ENCODE measurements around the gene ENDOU.

Gene ENDOU

DNA sequence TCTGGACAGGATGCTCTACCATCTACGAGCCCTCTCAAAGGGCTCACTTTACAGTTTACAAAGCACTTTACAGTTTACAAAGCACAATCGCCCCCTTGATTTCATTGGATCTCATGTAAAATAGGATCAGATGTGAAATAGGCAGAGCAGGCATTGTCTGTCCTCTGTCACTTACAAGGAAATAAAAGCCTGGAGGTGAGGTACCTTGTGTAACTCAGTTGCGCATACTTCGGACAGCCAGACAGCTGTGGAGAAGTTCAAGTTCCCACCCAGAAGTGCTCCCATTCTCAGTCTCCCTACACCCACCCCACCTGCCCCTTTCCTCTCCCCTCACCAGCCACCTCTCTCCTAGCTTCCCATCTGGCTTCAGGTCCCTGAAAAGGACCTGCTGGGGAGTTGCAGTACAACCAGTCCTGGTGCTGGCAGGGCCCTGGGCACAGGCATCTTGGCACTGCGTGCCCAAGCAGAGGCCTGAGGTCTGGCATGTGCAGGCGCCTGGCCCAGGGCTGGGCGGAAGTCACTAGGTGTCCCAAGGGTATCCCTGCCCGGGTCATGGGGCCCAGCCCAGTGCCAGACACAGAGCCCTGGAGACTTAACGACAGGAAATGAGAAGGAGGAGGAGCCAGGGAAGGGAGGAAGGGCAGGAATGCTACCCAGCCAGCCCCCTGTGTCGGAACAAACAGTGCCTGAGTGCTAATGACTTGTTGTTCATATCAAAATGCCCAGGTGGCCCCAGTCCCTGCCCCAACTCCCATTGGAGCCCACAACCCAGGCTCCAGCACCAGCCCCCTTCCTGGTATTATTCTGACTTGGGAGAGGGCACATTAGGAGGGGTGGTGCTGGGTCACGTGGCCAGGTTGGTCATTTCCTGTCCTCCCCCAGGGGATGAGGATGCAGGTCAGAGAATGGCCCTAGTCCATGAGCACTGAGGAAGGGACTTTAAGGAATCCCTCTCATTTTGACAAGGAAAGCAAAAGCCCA is 28.0 kb upstream of the ENDOU start:
- DNase-seq (ENCODE audit: extremely low spot score), result no peak
- POLR2A ChIA-PET, result no interaction called here
- CTCF ChIA-PET, result interaction anchor here (1.1 to 14.5 kb wide), 4 partner anchors 12 to 85 kb away, joined by 3 to 448 read pairs (median 198); partner anchors contain the start of gene SLC48A1
- TF ChIP-seq, protein P1, sequence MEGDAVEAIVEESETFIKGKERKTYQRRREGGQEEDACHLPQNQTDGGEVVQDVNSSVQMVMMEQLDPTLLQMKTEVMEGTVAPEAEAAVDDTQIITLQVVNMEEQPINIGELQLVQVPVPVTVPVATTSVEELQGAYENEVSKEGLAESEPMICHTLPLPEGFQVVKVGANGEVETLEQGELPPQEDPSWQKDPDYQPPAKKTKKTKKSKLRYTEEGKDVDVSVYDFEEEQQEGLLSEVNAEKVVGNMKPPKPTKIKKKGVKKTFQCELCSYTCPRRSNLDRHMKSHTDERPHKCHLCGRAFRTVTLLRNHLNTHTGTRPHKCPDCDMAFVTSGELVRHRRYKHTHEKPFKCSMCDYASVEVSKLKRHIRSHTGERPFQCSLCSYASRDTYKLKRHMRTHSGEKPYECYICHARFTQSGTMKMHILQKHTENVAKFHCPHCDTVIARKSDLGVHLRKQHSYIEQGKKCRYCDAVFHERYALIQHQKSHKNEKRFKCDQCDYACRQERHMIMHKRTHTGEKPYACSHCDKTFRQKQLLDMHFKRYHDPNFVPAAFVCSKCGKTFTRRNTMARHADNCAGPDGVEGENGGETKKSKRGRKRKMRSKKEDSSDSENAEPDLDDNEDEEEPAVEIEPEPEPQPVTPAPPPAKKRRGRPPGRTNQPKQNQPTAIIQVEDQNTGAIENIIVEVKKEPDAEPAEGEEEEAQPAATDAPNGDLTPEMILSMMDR (IDR thresholded peaks at IDR 0.05; ENCODE audit: control extremely low read depth, extremely low read depth, low read depth, missing control alignments), result no peak

DNA sequence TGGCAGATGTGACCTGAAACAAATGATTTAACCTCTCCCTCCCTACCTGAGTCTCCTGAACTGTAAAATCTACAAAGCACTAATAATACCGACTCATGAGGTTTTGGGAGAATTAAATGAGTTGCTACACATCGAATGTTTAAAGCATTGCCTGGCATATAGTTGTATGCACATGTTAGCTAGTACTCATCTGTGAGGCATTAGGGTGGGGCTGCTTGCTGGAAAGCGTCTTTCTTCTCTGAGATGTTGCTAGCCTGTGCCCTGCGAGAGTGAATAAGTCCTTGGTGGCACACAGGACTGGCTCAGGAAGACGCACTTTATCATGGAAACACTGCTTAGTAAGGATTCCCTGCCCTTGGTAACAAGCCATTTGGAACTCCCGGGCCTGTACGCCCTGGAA is 27.3 kb upstream of the ENDOU start:
- DNase-seq (ENCODE audit: extremely low spot score), result no peak
- TF ChIP-seq, protein P1 (IDR thresholded peaks at IDR 0.05; ENCODE audit: control extremely low read depth, extremely low read depth, low read depth, missing control alignments), result no peak
- ChIA-PET POLR2A (no interaction called here), CTCF (interaction anchor here (1.1 to 14.5 kb wide), 4 partner anchors 9 to 22 kb away, joined by 3 to 448 read pairs (median 194); partner anchors contain the start of gene SLC48A1)

DNA sequence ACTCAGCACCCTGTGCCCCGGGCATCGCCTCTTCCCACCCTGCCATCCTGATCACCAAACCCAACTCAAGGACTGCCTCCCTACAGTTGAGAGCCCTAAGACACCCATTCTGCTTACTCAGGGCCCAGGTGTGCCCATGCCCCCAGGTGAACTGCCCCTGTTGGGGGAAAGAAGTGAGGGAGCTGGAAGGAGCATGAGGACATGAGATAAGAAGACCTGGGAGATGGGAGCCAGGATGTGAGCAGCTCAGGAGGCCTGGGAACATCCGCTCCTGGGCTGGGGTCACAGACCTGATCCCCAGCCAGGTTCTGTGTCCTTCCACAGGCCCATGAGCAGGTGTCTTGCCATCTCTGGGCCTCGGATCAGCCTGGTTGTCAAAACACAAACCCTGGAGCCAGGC is 26.8 kb upstream of the ENDOU start:
- TF ChIP-seq, protein P1 (IDR thresholded peaks at IDR 0.05; ENCODE audit: control extremely low read depth, extremely low read depth, low read depth, missing control alignments), result no peak
- CTCF ChIA-PET, result interaction anchor here (2.3 to 14.5 kb wide), 3 partner anchors 10 to 22 kb away, joined by 8 to 448 read pairs (median 379); partner anchors contain the start of gene SLC48A1
- POLR2A ChIA-PET, result no interaction called here
- no peak for DNase-seq (ENCODE audit: extremely low spot score)

DNA sequence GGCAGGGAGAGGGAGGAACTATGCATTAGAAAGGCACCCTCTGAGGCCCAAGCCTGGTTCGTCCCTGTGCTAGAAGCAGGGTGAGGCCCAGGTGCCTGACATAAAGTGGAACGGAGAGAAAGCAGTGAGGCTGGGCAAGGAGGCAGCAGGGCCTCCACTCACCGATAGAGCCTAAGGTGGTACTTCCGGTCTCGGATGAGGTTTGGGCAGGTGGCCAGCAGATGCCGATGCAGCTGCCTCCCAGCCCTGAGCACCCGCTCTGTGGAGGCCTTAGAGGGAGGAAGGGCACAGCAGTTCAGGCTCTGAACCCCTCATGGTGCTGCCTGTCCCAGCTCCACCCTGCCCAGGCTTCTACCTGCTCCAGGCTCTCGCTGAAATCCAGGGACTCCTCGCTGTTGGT is 26.3 kb upstream of the ENDOU start:
- TF ChIP-seq, protein P1 (IDR thresholded peaks at IDR 0.05; ENCODE audit: control extremely low read depth, extremely low read depth, low read depth, missing control alignments), result no peak
- ChIA-PET CTCF (interaction anchor here (2.3 to 14.5 kb wide), 3 partner anchors 10 to 23 kb away, joined by 8 to 448 read pairs (median 379); partner anchors contain the start of gene SLC48A1), POLR2A (no interaction called here)
- DNase-seq (ENCODE audit: extremely low spot score), result no peak

DNA sequence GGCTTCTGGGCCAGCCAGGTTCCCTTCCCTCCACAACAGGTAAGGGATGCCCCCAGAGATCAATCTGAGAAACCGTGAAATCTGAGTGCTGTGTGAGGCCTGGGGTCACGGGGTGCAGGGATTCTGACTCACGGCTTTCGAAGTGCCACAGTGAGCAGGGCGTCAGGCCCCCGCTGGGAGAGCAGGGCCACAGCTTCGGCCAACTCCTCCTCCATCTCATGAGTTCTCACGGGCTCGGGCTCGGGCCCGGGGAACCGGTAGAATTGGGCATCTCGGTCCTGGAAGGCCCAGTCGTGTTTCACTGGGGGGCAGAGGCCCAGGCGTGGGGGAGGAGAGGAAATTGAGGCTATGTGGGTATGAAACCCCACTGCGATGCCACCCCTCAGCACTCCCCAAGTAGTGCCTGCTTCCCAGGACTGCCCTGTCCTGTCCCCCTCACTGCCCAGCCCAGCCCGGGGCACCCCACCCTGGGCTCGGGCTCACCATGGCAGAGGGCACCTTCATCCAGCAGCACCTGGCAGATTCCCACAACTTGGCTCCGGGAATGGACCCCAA is 25.7 kb upstream of the ENDOU start:
- no peak for DNase-seq (ENCODE audit: extremely low spot score)
- ChIA-PET POLR2A (no interaction called here), CTCF (interaction anchor here (2.3 to 14.5 kb wide), 3 partner anchors 9 to 23 kb away, joined by 8 to 448 read pairs (median 379); partner anchors contain the start of gene SLC48A1)
- TF ChIP-seq, protein P1 (IDR thresholded peaks at IDR 0.05; ENCODE audit: control extremely low read depth, extremely low read depth, low read depth, missing control alignments), result no peak

DNA sequence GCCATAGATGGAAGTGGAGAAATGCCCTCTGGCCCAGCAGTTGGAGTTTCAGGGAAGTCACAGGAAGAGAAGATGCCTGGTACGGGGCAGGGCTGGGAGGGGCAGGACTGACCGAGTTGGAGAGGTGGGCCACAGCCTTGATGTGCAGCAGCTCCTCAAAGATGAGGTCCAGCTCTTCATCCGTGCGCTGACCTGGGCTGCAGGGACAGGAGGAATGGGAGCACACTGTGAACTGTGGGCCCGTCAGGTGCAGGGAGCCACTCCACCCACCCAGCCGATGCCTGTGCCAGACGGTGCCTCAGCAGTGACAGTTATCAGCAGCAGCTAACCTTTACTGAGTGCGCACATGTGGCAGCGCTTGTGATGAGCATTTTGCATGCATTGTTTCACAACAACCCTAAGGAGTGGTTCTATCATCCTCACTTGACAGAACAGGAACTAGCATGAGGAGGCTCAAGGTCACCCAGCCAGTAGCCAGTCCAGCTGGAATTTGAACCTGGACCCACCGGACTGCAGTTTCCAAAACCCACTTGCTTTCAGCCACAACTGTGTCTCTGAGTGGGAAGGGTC is 25.0 kb upstream of the ENDOU start:
- TF ChIP-seq, protein P1 (IDR thresholded peaks at IDR 0.05; ENCODE audit: control extremely low read depth, extremely low read depth, low read depth, missing control alignments), result no peak
- CTCF ChIA-PET, result interaction anchor here (1.0 to 14.5 kb wide), 4 partner anchors 9 to 24 kb away, joined by 4 to 448 read pairs (median 194); partner anchors contain the start of gene SLC48A1
- no peak for DNase-seq (ENCODE audit: extremely low spot score)
- POLR2A ChIA-PET, result no interaction called here

Measured in GM10248 (cell line).